Vagina (tissue), 2 donors: ENCODE data around the gene TAS1R3.

ENCODE experiments used
- POLR2A ChIP-seq, 2 donors: fragments of 450-650 bp; IDR thresholded peaks; one replicate each; pipeline ENCODE4 v1.6.1; 2017; ENCODE audit warnings: antibody characterized with exemption in 2 of 2, mild to moderate bottlenecking in 2 of 2, moderate library complexity in 2 of 2
- TF ChIP-seq, protein P1 (sequence below), 3 experiments: fragments of 450-650 bp in 2 of 3; fragments of 200-600 bp in 1 of 3; sonication (generic) in 1 of 3; IDR thresholded peaks; one replicate each; pipeline ENCODE4 v1.5.1; 2017 to 2019; ENCODE audit warnings: antibody characterized with exemption in 3 of 3, mild to moderate bottlenecking in 2 of 3, moderate library complexity in 2 of 3

DNA sequence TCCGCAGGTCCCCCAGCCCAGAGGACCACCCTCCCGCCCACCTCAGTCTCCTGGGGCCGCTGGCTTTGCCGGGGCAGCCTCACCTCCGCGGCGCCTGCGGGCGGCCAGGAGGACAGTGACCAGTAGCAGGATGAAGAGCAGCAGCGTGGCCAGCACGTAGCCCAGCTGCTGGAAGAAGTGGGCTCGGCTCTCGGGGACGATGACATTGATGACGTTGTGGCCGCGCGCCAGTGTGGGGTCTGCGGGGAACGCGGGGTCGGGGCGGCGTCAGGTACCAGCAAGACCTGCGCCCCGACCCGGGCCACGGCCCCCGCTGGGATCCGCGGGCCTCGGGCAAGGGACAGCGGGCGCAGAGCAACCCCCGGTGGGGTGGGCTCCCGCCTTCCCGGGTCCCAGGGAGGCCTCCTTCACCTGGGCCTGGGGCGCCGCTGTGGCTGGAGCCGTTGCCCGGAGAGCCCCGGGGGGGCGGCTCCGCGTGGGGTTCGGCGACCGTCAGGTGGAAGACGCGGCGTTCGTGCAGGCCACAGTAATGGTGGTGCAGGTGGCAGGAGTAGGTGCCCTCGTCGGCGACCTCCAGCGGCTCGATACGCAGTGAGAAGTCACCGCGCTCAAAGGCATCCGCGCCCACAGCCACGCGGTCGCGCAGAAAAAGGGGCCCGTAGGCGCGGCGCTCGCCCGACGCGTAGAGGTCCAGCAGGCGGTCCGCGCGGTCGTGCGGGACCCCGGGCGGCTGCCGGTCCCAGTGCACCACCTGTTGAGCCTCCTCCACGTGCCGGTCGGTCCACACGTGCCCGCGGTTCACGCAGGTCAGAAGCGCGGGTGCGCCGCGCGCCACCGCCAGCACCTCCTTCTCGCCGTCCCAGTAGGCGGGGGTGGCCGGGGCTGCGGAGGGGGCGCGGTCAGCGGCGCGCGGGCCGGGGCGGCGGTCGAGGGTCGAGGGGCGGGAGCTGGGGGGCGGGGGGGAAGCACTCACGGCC lies 23.5 kb downstream of the TAS1R3 start:
- TF ChIP-seq, protein P1, sequence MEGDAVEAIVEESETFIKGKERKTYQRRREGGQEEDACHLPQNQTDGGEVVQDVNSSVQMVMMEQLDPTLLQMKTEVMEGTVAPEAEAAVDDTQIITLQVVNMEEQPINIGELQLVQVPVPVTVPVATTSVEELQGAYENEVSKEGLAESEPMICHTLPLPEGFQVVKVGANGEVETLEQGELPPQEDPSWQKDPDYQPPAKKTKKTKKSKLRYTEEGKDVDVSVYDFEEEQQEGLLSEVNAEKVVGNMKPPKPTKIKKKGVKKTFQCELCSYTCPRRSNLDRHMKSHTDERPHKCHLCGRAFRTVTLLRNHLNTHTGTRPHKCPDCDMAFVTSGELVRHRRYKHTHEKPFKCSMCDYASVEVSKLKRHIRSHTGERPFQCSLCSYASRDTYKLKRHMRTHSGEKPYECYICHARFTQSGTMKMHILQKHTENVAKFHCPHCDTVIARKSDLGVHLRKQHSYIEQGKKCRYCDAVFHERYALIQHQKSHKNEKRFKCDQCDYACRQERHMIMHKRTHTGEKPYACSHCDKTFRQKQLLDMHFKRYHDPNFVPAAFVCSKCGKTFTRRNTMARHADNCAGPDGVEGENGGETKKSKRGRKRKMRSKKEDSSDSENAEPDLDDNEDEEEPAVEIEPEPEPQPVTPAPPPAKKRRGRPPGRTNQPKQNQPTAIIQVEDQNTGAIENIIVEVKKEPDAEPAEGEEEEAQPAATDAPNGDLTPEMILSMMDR (IDR thresholded peaks at IDR 0.05), result no peak
- no peak for TF ChIP-seq POLR2A (IDR thresholded peaks at IDR 0.05)
